PFSK-1 (cell line): Measurements from ENCODE around the gene COL1A2.

Experiments
- FOXP2 ChIP-seq: optimal IDR thresholded peaks from 2 replicates; pipeline ENCODE3; 2011; ENCODE audit warnings: borderline replicate concordance, control low read depth, inconsistent platforms; ENCODE audit not compliant: insufficient read depth; ENCODE audit errors: extremely low read length, extremely low read depth
- POLR2AphosphoS5 ChIP-seq: IDR thresholded peaks from 2 replicates; pipeline ENCODE4 v1.6.1; 2012; ENCODE audit warnings: low read depth, mild to moderate bottlenecking, control low read depth, low read length, moderate library complexity
- SIN3A ChIP-seq: IDR thresholded peaks from 2 replicates; pipeline ENCODE4 v1.6.1; 2012; ENCODE audit warnings: mild to moderate bottlenecking, low read length, moderate library complexity, borderline replicate concordance; ENCODE audit not compliant: insufficient read depth
- TAF1 ChIP-seq: IDR thresholded peaks from 2 replicates; pipeline ENCODE4 v1.6.1; 2012; ENCODE audit warnings: low read length, control low read depth, borderline replicate concordance; ENCODE audit not compliant: insufficient read depth
- TF ChIP-seq, protein P1 (sequence below), 2 experiments: IDR thresholded peaks; 2 replicates each; pipeline versions ENCODE4 v1.6.1 to v1.8.0; 2011 to 2012; ENCODE audit warnings: low read depth in 2 of 2, low read length in 2 of 2, control low read depth in 1 of 2, inconsistent platforms in 1 of 2, mild to moderate bottlenecking in 1 of 2, moderate library complexity in 1 of 2; ENCODE audit not compliant: insufficient read depth in 1 of 2

GRCh38 chr7:94405506-94405905 is 10.8 kb downstream of the COL1A2 start:
- TF ChIP-seq, protein P1, sequence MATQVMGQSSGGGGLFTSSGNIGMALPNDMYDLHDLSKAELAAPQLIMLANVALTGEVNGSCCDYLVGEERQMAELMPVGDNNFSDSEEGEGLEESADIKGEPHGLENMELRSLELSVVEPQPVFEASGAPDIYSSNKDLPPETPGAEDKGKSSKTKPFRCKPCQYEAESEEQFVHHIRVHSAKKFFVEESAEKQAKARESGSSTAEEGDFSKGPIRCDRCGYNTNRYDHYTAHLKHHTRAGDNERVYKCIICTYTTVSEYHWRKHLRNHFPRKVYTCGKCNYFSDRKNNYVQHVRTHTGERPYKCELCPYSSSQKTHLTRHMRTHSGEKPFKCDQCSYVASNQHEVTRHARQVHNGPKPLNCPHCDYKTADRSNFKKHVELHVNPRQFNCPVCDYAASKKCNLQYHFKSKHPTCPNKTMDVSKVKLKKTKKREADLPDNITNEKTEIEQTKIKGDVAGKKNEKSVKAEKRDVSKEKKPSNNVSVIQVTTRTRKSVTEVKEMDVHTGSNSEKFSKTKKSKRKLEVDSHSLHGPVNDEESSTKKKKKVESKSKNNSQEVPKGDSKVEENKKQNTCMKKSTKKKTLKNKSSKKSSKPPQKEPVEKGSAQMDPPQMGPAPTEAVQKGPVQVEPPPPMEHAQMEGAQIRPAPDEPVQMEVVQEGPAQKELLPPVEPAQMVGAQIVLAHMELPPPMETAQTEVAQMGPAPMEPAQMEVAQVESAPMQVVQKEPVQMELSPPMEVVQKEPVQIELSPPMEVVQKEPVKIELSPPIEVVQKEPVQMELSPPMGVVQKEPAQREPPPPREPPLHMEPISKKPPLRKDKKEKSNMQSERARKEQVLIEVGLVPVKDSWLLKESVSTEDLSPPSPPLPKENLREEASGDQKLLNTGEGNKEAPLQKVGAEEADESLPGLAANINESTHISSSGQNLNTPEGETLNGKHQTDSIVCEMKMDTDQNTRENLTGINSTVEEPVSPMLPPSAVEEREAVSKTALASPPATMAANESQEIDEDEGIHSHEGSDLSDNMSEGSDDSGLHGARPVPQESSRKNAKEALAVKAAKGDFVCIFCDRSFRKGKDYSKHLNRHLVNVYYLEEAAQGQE (IDR thresholded peaks at IDR 0.05; ENCODE audit: insufficient read depth in 1 of 2, low read depth in 2 of 2, low read length in 2 of 2) = no peak
- TF ChIP-seq TAF1 (no peak), POLR2AphosphoS5 (no peak), SIN3A (no peak), FOXP2 (no peak)
